Neural progenitor cell (in vitro differentiated cells): ENCODE results near the gene CAPG.

ENCODE experiments used
- CTCF ChIP-seq: fragments of 200-600 bp; sonication (generic); IDR thresholded peaks from 2 replicates; pipeline ENCODE4 v1.5.1; 2017; ENCODE audit warnings: antibody characterized with exemption, mild to moderate bottlenecking
- EZH2 ChIP-seq: fragments of 200-600 bp; sonication (generic); IDR thresholded peaks from 2 replicates; pipeline ENCODE4 v1.6.1; 2017; ENCODE audit warnings: antibody characterized with exemption, mild to moderate bottlenecking, moderate library complexity
- EZH2phosphoT487 ChIP-seq: fragments of 200-600 bp; sonication (generic); IDR thresholded peaks from 2 replicates; pipeline ENCODE4 v1.6.1; 2017; ENCODE audit warnings: antibody characterized with exemption

GRCh38 chr2:85438201-85439024 lies 28.2 kb upstream of the CAPG start:
- no peak for TF ChIP-seq EZH2
- no peak for TF ChIP-seq CTCF
- no peak for TF ChIP-seq EZH2phosphoT487
